ENCODE results near the gene BAIAP2. TPM values are rescaled to one million over a fixed set of nuclear protein-coding genes. Genes with fewer than 3 reads are reported as not detected.

The BAIAP2 gene
- total RNA-seq, 1 donor from 2014 or later, result 37.6 TPM

DNA sequence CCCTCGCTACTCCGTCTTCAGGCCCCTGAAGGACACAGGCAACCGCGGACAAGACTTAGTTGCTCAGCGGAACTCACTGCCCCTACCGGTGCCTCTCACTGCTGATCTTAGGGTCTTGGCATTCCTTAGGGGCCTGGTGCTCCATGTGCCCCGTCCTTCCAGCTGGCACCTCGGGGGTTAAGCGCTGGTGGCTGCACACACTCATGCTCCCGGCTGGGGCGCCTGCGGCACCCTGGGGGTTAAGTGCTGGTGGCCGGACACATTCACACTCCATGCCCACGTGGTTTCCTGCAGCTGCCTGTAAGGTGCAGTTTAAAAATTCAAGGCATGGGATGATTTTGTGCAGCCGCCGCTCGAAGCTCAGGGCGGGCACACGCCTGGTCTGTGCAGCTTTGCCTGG is 45.1 kb downstream of the BAIAP2 start:
- TF ChIP-seq, protein P1, sequence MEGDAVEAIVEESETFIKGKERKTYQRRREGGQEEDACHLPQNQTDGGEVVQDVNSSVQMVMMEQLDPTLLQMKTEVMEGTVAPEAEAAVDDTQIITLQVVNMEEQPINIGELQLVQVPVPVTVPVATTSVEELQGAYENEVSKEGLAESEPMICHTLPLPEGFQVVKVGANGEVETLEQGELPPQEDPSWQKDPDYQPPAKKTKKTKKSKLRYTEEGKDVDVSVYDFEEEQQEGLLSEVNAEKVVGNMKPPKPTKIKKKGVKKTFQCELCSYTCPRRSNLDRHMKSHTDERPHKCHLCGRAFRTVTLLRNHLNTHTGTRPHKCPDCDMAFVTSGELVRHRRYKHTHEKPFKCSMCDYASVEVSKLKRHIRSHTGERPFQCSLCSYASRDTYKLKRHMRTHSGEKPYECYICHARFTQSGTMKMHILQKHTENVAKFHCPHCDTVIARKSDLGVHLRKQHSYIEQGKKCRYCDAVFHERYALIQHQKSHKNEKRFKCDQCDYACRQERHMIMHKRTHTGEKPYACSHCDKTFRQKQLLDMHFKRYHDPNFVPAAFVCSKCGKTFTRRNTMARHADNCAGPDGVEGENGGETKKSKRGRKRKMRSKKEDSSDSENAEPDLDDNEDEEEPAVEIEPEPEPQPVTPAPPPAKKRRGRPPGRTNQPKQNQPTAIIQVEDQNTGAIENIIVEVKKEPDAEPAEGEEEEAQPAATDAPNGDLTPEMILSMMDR (IDR thresholded peaks at IDR 0.05; ENCODE audit: unreplicated experiment), result no peak
- no peaks in the 10 kb centered on the region for H3K36me3 Mint-ChIP-seq (ENCODE audit: insufficient read depth)
- no peak for DNase-seq (ENCODE audit: low spot score, unreplicated experiment)
- no peak overlapping the region for H3K4me3 Mint-ChIP-seq (ENCODE audit: low read depth)
- no peaks in the 10 kb centered on the region for H3K27me3 Mint-ChIP-seq
- peaks cover 12% of the 10 kb centered on the region for H3K4me1 Mint-ChIP-seq (ENCODE audit: low read depth)
- H3K27ac Mint-ChIP-seq, result no peak overlapping the region
- no peaks in the 10 kb centered on the region for H3K9me3 Mint-ChIP-seq (ENCODE audit: low read depth)

DNA sequence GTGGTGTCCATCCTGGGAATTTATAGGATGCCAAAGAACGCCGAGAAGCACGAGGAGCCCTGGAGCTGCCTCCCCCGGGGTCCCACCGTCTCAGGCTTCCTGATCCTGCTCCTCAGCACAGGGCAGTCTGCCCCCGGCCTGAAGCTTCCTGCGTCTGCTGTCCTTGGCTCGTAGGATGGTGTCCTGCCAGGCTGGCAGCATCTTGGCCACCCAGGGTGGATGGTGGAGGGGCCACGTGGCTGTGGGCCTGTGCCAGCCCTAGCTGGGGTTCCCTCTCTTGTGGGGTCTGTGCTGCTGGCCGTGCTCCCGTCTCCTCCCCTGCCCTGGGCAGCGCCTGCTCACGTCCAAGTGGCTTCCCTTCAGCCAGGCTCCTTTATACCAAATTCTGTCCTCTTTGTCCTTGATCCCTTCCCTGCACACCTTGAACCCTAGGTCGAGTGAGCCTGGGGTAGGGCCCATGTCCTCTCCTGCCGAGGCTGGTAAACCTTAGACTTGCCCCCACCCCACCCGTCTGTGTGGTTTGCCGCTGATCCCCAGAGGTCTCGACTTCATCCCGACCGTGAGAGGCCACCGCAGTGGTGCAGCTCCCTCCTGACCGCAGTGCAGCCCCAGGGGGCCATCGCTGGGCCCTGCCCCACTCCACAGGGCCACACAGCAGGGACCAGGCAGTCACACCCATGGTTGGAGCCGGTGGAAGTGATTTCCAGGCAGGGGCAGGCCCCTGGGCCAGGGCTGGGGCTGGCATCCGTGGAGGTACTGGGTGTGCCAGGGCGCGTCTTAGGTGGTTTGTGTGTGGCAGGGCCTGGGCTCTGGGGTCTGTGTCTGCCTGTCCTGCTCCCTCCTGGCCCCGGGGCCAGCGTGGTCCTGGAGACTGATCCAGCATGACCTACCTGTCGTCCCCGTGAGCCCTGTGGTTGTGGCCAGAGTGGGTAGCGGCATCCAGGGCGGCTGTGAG is 46.5 kb downstream of the BAIAP2 start:
- peaks cover 1% of the 10 kb centered on the region for H3K36me3 Mint-ChIP-seq (ENCODE audit: insufficient read depth)
- no peaks in the 10 kb centered on the region for H3K9me3 Mint-ChIP-seq (ENCODE audit: low read depth)
- DNase-seq (ENCODE audit: low spot score, unreplicated experiment), result no peak
- H3K4me3 Mint-ChIP-seq (ENCODE audit: low read depth), result no peak overlapping the region
- TF ChIP-seq, protein P1 (IDR thresholded peaks at IDR 0.05; ENCODE audit: unreplicated experiment), result no peak
- H3K4me1 Mint-ChIP-seq (ENCODE audit: low read depth), result peaks cover 12% of the 10 kb centered on the region
- H3K27me3 Mint-ChIP-seq, result no peaks in the 10 kb centered on the region
- H3K27ac Mint-ChIP-seq, result no peak overlapping the region

DNA sequence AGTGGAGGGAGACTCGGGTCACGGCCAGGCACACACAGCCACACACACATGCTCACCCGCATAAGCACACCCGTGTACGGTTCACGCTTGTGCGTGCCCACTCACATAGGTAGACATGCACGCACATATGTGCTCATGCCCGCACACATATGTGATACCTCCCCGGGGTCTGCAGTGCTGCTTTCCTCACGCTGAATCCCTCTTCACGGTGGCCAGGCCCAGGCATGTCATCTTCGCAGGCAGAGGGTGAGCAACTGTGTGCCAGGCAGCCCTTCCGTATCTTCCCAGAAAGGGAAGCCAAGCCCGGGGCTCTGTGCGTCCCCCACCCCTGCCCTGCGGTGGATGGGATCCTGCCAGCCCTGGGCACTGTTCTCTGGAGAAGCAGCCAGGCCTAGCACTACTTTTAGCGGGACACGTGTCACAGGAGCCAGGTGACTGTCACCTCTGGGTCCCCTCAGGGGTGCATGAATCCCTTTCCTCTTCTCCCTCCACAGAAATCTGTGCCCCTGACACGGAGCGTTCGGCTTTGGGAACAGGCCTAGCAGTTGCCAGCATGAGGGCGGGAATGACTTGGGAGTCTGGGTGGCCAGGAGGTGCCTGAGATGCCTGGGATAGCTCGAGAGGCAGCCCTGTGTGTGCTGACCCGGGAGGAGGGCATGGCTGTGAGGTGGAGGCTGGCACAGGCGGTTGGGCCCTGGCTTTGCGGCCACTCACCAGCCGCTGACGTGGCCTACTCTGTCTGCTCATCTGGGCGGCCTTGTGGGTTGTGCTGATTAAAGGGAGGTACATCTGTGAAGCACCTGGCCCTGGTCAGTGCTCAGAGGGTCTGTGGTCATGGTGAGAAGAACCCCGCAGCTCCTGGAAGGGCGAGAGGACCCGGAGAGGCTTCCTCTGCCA is 47.5 kb downstream of the BAIAP2 start:
- Mint-ChIP-seq H3K27me3 (no peaks in the 10 kb centered on the region), H3K36me3 (ENCODE audit: insufficient read depth) (peaks cover 2% of the 10 kb centered on the region), H3K9me3 (ENCODE audit: low read depth) (no peaks in the 10 kb centered on the region), H3K27ac (peak overlapping the region; percentile 94), H3K4me3 (ENCODE audit: low read depth) (no peak overlapping the region), H3K4me1 (ENCODE audit: low read depth) (peaks cover 12% of the 10 kb centered on the region)
- TF ChIP-seq, protein P1 (IDR thresholded peaks at IDR 0.05; ENCODE audit: unreplicated experiment), result no peak
- no peak for DNase-seq (ENCODE audit: low spot score, unreplicated experiment)

DNA sequence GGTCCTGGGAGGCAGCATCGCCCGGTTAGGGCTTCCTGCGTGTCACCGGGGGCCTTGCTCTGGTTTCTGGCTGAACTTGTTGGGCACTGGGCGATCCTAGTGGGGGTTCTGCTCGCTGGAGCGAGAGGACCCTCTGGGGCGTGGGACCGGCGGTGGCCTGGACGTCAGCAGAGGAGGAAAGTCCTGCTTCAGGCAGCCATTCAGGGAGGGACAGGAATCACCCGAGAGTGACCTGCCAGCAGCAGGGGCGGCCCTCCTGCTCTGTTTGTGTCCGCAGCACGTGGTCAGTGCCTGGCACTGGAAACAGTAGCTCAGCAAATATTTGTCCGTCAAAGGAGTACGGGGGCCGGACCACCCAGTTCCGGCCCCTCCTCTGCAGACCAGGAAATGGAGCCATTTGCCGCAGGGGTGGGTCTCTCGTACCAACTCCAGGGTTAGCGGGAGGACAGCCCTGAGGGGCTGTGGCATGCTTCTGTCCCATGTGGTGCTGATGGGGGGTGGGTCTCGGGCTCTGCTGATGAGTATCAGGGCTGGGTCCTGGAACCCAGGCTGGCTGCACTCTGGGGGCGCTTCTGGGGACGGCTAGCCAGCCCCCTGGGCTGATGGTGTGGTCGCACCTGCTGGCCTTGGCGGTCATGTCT is 48.3 kb downstream of the BAIAP2 start:
- no peak overlapping the region for H3K4me3 Mint-ChIP-seq (ENCODE audit: low read depth)
- H3K36me3 Mint-ChIP-seq (ENCODE audit: insufficient read depth), result peaks cover 2% of the 10 kb centered on the region
- H3K4me1 Mint-ChIP-seq (ENCODE audit: low read depth), result peaks cover 12% of the 10 kb centered on the region
- H3K27ac Mint-ChIP-seq, result peak overlapping the region; percentile 94
- no peaks in the 10 kb centered on the region for H3K27me3 Mint-ChIP-seq
- TF ChIP-seq, protein P1 (IDR thresholded peaks at IDR 0.05; ENCODE audit: unreplicated experiment), result no peak
- H3K9me3 Mint-ChIP-seq (ENCODE audit: low read depth), result no peaks in the 10 kb centered on the region
- peak; percentile 40 for DNase-seq (ENCODE audit: low spot score, unreplicated experiment)

Measured in progenitor cell of endocrine pancreas (in vitro differentiated cells).